Astrocyte of the spinal cord (primary cell): ENCODE measurements around the gene SIPA1L3.

Experiments
- DNase-seq: peaks from one replicate; pipeline ENCODE4 v3.0.0; 2011; ENCODE audit warnings: low read depth, low spot score
- H3K4me3 ChIP-seq: 2 replicates; pipeline ENCODE4 v1.5.1; 2011; ENCODE audit warnings: low read depth, mild to moderate bottlenecking, low read length, moderate library complexity
- in situ Hi-C: cut with HindIII; loops from 2 replicates; pipeline ENCODE4 v1.10.0; 2017; ENCODE audit warnings: low sequenced_read_pairs
- TF ChIP-seq, protein P1 (sequence below): IDR thresholded peaks from 2 replicates; pipeline ENCODE4 v1.5.1; 2012; ENCODE audit warnings: low read depth, mild to moderate bottlenecking, low read length, inconsistent platforms

Gene SIPA1L3

DNA sequence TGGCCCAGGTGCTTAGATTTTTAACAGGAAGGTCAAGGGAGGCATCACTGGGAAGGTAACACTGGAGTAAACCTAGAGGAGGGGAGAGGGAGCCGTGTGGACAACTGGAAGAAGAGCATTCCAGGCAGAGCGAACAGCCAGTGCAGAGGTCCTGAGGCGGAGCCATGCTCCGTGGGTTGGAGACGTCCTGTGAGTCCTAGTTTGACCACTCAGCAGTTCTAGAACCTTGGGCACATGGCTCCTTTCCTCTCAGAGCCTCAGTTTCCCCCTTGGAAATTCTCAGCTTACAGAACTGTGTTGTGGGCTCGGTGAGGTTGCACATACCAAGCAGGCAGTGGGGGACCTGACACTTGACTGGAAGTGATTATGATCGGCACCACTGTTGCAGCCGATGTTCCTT lies 186.1 kb downstream of the SIPA1L3 start:
- no peak for DNase-seq
- TF ChIP-seq, protein P1, sequence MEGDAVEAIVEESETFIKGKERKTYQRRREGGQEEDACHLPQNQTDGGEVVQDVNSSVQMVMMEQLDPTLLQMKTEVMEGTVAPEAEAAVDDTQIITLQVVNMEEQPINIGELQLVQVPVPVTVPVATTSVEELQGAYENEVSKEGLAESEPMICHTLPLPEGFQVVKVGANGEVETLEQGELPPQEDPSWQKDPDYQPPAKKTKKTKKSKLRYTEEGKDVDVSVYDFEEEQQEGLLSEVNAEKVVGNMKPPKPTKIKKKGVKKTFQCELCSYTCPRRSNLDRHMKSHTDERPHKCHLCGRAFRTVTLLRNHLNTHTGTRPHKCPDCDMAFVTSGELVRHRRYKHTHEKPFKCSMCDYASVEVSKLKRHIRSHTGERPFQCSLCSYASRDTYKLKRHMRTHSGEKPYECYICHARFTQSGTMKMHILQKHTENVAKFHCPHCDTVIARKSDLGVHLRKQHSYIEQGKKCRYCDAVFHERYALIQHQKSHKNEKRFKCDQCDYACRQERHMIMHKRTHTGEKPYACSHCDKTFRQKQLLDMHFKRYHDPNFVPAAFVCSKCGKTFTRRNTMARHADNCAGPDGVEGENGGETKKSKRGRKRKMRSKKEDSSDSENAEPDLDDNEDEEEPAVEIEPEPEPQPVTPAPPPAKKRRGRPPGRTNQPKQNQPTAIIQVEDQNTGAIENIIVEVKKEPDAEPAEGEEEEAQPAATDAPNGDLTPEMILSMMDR: no peak
- H3K4me3 ChIP-seq: no peak overlapping the region
- in situ Hi-C loops: no loop called here

DNA sequence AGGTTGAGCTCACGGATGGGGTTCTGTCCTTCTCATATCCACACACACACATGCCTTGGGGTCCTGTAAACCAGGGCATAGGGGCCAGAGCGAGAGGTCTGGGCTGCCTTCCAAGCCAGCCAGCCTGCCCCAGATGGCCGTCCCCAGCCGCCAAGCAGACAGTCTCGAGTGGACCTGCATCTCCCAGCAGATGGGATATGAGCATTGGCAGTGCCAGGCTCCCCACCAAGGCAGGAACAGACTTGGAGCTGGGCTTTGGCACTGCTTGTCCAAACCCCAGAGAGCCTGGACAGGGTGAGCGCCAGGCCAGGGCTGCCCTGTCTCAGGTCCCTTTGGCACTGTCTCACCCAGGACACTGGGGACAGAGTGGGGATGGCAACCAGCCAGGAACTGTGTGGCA lies 186.6 kb downstream of the SIPA1L3 start:
- DNase-seq: no peak
- in situ Hi-C loops: no loop called here
- H3K4me3 ChIP-seq: no peak overlapping the region
- TF ChIP-seq, protein P1: no peak

DNA sequence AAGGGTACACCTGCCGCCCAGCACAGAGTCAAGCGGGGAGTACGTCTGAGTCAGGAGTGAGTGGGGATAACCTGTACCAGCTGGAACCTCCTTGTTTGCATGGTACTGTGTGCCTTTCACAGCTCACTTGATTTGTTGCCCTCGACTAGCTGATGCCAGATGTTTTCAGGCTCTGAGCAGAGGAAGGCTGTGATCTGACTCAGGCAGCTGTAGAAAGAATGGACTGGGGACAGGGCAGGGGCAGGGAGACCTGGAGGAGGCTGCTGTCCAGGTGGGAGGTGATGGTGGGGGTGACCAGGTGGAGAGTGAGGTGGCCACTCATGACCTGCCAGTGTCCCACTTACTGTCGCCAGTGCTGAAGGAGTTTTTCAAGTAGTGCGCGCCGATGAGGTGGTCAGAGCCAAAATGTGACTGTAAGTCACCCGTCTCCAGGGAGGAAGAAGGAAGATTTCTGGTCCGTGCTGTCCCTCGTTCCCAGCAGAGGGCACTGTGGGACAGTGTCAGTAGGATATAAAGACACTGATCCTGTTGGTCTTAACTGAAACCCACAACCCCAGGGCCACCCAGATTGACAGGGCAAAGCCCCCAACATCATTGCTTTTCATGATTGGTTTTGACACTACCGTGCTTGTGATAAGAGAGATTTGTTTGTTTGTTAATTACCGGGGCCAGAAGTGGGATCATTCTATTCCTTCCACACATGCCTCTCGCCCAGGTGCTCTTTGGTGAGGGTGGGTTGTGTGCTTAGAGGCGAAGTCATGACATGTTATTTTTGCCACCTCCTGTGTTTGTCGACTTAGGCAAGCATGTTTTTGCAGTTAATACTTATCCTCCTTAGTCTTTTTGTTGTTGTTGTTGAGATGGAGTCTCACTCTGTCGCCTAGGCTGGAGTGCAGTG lies 188.7 kb downstream of the SIPA1L3 start:
- H3K4me3 ChIP-seq: no peak overlapping the region
- TF ChIP-seq, protein P1: peak; percentile 88
- in situ Hi-C loops: no loop called here
- DNase-seq: peak; percentile 71

DNA sequence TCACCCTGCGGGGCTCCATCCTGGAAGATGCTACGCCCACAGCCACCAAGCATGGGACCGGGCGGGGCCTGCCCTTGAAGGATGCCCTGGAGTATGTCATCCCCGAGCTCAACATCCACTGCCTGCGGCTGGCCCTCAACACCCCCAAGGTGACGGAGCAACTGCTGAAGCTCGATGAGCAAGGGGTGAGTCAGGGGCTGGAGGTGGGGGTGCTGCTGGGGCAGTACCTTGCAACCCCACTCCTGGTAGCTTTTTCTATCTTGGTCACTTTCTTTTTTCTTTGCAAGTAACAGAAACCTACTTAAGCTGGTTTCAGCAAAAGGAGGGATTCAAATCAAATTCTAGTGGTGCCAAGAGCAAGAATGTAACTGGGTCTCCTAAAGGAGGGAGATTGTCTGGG lies 193.0 kb downstream of the SIPA1L3 start:
- in situ Hi-C loops: no loop called here
- no peak overlapping the region for H3K4me3 ChIP-seq
- TF ChIP-seq, protein P1: no peak
- no peak for DNase-seq

DNA sequence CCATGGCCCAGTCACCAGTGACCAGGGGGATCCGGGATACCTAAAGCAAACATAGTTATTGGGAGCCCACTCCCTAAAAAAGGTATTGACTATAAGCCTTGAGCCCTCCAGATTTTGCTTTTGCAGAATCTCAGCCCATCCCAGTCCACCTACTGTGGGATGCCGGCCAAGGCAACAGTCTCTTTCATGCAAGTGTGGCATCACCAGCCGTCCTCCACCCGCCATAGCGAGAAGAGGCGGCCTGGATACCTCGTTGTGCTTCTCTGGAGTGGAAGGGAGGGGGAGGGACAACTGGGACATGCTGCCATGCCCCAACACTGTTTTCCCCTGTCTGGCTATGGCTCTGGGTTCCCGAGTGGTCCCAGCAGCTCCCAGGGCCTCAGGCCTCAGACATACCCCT lies 193.6 kb downstream of the SIPA1L3 start:
- in situ Hi-C loops: no loop called here
- TF ChIP-seq, protein P1: no peak
- no peak overlapping the region for H3K4me3 ChIP-seq
- DNase-seq: no peak

DNA sequence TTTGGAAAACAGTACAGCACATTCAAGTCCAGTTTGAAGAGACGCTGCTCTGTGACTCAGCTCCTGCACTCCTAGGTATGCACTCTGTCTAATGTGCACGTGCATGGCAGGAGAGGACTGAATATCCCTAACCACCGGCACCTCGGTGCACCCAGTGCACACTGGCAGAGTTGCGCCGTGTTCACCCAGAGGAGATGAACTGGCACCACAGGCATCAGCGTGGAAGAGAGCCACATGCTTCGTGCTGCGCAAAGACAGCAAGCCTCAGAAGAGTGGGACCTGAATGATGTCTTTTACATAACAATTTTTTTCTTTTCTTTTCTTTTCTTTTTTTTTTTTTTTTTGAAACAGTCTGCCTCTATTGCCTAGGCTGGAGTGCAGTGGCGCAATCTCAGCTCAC lies 194.7 kb downstream of the SIPA1L3 start:
- H3K4me3 ChIP-seq: no peak overlapping the region
- TF ChIP-seq, protein P1: no peak
- no peak for DNase-seq
- in situ Hi-C loops: no loop called here
